T follicular helper cell (primary cell): Measurements from ENCODE around the gene SLC38A2.
A peak's percentile ranks its signal among the peaks of the same experiment; 100 is the strongest.

Source experiments
- DNase-seq: peaks from one replicate; pipeline ENCODE4 v3.0.0-alpha.2; 2020; ENCODE audit warnings: low read depth

The SLC38A2 gene

DNA sequence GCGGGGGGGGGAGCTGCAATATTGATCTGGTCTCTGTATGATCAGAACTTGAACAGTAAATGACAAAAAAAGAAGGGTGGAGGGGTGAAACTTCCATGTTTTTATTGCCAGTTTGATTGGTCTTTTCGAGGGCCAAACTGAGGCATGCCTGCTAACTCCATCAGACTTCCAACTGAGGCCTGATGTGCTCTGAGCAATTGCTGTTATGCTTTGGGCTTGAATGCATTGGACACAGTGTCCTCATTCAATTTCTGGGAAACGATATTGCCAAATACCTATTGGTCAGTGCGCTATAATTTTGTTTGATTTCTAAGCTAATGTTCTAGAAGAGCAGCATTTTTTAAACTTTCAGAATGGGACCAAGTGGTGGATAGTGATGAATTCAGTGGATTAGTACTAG lies 2.1 kb upstream of the SLC38A2 start:
- no peak for DNase-seq

DNA sequence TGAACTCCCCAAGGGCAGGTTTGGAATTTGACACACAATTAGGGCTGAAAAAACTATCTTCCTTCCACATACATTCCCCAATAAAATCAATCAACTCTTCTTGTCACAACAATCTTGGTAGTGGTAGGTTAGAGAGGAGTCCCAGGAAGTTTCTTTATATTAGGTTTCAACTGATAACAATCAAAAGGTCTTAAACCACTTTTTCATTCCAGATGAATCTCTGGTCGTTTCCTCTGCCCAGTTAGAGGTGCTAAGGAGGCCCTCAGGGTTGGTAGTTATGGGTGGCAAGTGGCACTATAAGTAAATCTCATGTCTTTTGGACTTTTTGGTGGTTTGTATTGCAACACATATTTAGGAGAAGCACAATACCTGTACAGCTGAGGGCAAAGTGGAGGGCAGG lies 1.7 kb upstream of the SLC38A2 start:
- no peak for DNase-seq

DNA sequence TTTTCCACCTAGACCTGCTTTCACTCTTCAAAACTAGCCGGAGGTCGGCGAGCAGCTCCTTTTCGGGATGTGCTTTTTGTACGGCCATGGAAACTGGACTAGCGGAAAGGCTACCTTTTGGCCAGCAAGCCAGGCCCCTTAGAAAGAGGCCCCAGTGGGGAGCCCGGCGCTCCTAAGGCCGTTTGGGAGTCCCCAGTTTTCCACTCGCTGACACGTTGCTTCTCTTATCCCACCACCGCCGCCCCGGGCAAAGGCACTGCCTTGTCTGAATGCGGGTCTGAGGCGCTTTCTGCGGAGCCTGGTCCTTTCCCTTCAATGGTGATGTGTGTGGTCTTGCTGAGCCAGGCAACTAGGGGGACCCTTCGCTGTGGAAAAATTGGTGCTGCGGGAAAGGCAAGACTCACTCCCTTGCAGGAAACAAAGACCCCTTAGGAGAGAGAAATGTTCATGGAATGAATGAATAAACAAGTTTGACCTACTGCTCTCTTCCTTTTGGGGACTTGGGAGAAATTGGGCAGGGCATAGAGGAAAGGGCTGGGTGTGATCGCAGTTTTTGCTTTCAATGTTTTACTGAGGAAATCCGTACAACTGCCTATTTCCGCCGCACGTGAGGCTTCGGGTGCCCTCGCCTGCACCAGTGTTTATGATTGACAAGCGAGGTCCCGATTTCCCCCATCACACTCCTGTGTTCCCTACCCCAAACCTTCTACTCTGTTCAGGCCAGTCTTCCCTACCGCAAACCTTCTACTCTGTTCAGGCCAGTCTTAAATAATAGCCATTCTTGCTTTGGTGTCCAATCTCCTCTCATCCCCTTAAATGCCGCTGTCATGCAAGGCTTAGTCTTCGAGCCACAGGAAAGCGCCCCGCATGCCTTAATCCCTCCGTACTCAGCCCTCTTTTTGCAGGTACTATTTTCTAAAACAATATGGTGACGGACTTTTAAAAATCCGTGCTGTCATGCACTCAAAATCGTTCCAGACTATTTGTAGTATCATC lies 1.0 kb upstream of the SLC38A2 start:
- DNase-seq, result peak; percentile 16

DNA sequence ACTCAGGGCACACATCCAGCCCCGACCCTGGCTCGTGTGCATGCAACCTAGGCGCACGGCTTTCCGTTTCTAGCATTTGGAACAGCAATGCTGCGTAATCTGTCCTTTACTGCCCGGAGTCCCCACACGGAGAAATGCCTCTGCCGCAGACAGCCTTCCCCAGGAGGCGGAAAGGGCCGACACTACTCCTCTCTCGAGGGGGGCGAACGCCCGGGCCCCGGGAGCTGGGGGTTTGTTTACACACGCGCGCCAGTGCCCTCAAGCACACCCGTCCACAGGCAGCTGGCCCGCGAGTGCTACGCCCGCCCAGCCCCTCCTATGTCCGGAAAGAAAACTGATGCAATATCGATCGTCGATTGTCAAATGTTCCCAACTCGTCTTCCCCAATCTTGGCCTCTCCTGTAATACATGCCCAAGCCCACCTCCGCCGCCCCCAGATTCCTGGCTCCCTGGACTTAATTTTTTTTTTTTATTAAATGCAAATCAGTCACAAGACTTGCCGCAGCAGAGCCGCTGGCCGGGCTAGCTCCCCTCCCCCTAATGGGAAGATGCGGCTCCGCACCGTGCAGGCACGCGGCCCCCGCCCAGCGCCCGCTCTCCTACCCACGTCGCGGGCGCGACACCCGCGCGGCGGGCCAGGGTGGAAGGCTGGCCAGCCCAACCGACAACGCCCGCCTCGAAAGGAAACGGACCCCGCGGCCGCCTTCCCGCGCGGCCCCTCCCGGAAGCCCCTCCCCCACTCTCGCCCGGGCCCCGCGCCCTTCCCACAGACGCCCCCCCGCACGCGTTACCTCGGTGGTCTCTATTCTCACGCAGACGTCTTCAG lies 642 bp downstream of the SLC38A2 start:
- DNase-seq, result peak; percentile 28

DNA sequence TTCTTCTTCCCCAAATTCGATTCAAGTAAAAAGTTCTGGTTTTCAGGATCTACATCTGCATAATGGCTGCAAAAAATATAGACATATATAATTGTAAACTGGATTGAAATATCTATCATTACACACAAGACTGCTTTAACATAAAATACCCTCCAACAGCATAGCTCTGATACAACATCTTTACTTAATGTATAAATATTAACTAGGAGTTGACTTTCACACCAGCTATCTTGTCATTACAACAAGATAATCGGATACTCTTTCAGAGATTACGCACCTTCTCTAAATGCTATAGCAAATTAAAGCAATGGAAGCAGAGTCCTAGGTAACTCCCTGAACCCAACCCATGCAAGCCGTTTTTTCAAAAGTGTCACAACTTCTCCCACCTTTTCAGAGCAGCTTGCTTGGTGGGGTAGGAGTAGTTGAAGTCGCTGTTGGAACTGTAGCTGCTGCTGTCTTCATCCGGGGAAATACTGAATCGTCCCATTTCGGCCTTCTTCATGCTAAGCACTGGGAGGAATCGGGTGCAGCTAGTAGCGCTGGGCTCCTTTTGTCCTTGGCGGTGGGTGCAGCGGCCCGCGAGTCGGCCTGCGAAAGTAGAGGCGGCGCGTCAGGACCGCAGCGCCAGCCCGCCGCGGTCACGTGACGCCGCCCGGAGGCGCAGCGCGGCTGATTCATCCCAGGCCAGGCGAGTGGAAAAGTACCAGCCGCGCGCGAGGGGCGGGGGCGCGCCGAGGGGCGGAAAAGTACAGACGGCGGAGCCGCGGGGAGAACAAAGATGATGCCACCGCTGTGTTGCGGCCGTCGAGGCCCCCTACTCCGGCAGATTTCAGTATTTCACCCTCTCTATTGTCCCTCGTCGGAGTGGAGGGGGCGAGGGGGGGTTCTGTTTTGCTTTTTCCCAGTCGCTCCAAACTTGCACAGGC lies 1.5 kb downstream of the SLC38A2 start:
- peak; percentile 90 for DNase-seq

DNA sequence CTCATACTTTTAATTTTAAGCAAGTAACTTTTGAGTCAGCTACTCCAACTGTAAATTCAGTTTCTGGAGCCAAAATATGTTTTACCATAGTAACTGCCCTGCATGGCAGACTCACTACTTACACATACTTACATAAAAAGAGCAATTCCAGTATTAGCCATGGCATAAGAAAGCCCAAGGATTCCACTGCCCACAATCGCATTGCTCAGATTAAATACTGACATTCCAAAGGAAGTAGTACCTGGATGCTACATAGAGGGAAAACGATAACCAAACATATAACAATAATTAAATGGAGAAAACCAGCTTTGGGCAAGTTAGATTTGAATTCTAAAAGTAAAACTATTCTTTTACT lies 2.2 kb downstream of the SLC38A2 start:
- DNase-seq, result no peak

DNA sequence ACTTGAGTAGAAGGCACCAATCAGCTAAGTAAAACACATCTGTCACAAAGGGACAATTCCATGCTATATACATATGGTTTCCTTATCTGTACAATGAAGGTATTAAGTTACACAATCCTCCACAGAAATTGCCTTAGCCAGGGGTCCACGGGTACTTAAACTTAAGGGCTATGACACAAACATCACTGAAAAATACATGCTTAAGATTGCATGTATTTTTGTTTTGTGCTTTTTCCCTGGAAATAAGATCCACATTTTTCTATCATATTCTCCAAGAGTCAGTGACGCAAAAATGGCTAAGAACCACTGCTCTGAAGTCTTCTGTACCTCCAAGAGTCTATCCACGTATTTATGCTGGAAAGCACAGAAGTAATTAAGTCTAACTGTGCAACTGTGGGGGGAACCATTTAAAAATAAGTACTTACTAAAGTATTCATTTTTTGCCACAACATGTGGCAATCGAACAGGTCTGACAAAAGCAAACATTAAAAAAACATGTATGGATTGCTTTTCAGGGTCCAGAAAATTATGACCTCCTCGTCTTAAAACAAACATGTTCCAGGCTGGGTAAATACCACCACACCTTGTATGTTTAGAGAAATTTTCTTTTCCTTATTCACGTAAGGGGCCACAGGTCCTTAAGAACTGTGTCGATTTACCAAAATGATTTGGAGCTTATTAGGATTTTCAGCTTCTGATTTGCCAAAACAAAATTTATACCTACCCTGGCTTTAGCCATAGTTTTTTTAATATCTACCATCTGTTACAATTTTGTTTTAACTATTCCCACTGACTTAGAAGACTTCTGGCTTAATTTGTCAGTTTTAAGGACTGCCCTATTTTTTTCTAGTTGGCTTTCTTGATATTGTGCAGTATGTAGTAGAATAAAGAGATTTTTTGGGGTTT lies 2.8 kb downstream of the SLC38A2 start:
- no peak for DNase-seq

DNA sequence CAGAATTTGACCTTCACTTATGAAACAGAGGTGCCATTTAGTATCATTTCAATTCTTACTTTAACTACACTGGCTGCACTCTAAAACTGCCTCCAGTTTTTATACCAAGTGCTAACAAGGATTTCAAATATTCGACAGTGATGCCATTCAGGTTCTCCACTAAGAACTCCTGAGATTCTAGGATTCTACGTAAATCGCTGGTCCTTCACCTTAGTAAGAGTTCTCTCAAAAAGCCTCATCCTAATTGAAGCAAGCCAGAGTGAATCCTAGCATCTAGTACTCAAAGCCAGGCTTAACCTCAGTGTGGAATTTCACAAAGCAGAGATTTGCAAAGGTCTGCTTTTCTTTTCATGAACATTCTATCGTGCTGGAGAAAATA lies 3.5 kb downstream of the SLC38A2 start:
- no peak for DNase-seq

DNA sequence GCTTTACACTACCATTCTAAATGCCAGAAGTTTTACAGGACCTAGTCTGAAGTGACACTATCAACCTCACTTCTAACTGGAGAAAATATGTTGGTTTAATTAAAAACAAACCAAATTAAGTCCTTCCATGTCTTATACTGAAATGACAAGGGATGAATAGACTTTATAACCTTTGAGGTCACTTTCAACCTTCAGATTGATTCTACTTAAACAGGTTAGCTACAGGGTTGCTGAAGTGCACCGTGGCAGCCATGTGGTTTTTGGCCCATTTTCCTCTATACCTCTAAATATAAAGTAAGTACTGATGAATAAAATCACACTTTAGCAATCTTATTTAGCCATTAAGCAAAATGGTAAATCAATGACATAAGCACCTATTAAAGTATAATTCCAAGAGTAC lies 3.9 kb downstream of the SLC38A2 start:
- no peak for DNase-seq

DNA sequence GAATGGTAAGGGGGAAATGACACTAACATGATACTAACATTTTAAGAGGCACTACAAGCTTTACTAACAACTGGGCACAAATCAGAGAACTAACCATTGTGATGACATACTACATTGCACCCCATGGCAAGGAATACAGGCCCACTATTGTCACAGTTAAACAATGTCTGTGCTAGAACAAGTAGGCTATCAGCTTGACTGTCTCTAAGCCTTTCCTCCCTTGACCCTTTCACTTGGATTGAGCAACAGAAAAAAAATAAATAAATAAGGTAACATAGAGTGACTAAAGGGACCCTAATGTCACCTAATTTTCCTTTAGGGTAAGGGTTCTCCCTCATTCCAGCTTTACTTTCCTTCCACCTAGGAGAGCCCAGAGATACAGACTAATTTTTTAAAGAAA lies 4.4 kb downstream of the SLC38A2 start:
- no peak for DNase-seq

DNA sequence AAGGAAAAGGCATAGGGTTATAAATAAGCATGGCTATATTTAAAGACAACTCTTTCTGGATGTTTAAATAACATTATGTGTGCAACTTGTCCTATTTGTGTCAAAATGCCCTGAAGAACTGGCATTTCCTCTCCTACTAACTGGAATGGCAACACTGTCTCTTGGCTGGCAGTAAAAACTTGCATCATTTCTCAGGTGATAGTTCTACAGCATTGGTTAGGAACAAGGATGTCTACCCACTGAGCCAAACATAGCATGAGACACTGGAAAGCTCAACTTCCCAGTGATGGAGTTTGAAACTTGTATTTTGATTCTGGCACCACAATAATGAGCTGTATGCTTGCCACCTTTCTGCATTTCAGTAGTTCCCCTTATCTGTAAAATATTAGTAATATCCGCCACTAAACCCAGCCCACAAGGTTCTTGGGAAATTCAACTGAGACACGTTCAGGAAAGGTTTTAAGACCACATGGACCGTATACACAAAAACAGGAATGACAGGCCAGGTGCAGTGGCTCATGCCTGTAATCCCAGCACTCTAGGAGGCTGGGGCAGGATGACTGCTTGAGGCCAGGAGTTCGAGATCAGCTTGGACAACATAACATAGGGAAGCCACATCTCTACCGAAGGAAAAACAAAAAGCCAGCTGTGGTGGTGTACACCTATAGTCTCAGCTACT lies 5.1 kb downstream of the SLC38A2 start:
- no peak for DNase-seq

DNA sequence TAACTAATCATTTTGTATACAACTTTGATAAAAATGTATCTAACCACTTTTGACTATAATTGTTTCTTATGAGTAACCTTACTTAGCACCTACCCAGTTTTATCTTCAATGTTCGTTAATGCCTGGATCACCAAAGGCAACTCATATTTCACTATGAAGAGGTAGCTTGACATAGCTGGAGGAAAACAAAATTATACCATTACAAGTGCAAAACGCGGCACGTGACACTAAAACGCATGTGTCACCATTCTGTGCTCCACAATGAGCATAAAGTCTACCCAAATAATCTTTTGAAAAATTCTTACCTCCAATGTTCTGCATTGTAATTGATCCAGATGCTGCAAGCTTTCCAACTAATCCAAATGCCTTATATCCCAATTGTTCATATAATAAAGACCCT lies 5.8 kb downstream of the SLC38A2 start:
- DNase-seq, result no peak

DNA sequence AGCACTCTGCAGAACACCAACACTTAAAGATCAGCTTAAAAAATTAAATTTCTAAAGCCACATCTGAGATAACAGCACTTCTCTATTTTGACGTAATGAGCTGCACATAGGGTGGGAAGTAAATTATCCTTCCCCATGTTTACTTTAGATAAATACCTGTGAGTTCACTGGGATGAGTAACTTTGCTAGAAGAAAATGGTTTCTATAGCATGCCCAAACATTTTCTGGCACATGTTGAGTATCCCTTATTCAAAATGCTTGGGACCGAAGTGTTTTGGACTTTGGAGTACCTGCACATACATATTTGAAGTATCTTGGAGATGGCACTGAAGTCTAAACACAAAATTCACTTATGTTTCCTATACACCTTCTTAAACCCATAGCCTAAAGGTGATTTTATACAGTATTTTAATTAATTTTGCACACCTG lies 6.6 kb downstream of the SLC38A2 start:
- no peak for DNase-seq

DNA sequence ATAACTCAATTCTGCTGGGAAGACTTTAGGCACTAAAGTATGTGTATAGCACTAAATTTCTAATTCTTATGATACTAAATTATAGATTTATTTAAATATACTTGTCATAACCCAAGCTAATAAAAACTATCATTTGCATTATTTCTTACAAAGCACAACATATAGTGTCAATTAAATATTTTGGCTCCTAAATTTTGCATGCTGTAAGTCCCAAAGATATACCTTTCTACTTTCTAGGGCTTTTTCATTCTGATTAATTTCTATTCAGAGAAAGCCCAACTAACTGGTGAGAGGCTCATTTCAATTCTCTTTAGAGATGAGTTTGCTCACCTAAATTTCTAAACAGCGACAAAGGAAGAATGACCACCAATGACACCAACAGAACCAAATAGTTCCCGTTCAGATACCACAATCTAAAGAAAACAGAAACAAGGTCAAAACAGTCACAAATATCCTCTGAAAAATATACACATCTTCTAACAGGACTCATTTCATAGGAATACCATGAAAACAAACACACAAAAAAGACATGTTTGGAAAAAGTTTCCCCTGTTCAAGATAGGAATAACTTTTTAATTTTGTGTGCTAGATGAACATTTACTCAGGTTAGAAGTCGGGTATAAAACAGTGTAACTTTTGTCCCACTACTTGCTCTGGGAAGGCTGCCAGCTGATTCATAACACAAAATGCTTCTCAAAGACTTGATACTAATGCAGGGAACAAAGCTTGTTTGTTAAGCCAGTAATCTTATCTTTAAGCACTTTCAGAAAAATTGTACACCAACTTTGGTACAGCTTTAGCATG lies 7.6 kb downstream of the SLC38A2 start:
- no peak for DNase-seq

DNA sequence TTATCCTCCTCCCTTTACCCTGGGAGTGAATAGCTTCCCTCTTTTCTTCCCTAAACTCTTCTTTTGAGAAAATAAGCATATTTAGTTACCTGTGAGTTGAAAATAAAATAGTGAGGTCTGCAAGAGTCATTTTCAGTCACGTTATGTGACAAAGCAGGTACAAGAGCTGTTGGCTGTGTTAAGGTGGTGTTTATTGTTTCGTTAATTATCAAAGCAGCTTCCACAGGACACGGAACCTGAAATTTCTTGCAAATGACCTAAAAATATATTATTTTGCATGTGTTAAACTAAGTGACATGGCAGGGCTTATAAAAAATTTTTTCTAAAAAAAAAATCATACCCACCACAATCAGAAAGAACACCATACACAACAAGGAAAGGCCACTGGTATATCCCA lies 8.3 kb downstream of the SLC38A2 start:
- no peak for DNase-seq

DNA sequence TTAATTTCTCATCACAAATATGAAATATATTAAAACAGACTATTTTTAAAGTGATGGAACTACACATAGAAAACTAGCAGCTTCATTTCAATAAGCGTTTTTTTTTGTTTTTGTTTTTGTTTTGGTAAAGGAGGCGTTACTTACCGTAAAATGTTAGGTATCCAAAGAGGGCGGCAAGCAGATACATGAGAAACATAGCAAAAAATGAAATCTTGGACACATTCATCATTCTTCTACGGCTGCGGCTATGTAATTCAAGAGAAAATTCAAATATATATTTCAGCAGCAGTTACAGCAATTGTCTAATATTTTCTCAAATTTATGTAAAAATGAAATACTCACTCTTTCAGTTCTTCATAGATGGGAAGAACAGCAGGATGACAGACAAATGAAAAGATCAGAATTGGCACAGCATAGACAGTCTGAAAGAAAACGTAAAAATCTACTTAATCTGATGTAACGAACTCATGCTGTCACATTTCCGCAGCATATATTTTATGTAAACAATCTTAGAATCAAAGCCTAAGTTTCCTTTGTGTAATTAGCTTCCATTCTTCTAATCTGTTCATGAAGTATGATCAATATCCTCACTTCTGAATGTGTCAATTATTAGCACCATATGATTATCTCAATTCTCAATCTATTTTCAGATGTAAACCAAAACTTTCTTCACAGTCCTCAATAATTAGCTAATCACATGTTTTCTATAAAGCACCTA lies 8.8 kb downstream of the SLC38A2 start:
- DNase-seq, result no peak

DNA sequence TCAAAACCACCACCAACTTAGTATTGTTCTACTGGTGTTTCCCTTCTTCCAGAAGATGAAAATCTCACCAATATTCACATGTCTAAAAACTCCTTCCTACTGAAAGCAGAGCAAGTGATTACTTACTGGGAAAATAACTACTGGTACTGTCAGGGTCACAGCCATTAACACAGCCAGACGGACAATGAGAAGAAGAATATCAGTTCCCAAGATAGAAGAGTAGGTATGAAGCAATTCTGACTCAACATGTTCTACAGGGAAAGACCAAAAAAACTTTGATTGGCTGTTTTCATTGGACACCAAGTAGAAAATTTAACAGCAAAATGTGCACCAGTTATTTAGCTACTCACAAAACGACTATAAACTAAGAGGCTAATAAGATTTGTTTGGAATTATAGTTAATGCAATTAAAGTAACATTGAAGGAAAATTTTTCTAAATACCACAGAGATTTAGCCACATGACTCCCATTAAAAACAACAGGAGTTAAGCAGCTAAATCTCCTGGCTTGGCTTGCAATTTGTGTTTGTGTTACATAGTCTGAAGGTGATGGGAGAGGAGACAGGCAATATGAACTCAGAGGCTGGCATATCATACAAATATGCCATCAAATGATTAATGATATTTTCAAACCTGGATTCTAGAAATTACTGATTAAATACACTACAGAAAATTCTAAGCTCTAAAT lies 9.5 kb downstream of the SLC38A2 start:
- no peak for DNase-seq

DNA sequence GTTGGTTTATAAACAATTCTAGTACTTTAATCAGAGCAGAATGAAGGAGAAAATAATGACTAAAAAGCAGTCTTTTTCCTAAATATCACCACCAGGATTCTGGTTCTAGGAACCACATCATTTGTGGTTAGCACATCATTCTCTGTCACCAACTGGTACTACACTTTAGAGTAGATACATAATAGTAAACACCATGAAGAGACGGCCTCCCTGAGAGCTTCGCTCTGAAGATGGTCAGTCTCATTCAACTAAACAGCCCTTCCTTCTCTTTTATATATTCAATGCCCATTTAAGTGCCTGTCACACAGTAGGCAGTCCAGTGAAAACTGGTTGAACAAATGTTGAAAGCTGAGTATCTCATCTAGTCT lies 10.9 kb downstream of the SLC38A2 start:
- DNase-seq, result no peak
